ENCODE results near the gene TRIB2. TPM values are rescaled to one million over a fixed set of nuclear protein-coding genes. Genes with fewer than 3 reads are reported as not detected.

Gene TRIB2
- total RNA-seq, 1 donor from 2014 or later: 184 TPM

DNA sequence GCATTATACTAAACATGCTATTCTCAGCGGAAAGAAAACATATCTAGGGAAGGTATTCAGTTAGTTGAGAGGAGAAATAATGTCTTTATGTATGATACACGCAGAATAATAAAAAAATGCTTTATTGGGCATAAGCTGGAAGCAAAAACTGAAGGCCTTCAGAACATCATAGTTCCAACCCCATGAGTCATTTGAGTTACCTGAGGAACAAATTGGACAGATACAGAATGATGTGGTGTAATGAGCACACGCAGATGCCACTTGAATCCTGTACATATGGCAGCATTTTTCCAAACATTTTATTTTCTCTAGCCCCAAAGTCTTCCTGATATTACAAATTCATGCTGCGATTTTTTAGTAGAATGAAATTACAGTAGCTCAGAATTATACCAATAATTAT lies 23.2 kb upstream of the TRIB2 start:
- ATAC-seq: no peak
- intact Hi-C loops (cut with DNase I): no loop called here
- DNase-seq (ENCODE audit: low spot score): no peak

DNA sequence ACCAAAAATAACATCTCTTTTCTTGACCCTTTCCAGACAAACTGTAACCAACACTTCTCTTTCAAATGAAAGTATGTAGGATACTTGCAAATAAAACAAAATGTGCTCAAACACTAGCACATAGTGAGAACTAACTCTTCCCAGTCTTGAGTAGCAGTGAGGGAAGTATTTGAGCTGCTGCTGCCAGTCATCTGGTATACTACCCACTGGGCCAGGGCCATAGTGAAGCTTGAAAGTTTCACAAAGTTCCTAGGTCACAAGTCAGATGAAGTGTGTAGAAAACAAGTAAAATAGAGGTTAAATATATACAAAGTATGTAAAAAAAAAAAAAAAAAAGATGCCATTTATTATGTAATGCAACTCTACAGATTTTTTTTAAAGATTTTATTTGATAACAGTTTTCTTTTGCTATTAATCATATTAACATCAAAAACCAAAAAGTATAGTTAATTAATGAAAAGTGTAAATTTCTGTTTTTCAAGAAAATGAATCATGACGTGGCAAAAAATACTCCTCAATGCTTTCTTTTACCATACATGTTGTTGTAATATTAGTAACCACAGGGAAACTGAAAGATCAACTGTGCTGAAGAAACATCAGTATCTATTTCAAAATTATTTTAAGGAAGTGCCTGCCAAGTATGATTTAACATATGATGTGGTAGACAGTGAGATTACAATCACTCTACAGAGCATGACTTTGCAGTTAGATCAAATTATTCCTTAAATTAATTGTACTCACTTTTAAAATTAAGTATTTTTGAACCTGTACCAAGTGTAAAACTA lies 21.6 kb upstream of the TRIB2 start:
- ATAC-seq (no peak), DNase-seq (ENCODE audit: low spot score) (no peak)
- intact Hi-C loops (cut with DNase I): no loop called here

DNA sequence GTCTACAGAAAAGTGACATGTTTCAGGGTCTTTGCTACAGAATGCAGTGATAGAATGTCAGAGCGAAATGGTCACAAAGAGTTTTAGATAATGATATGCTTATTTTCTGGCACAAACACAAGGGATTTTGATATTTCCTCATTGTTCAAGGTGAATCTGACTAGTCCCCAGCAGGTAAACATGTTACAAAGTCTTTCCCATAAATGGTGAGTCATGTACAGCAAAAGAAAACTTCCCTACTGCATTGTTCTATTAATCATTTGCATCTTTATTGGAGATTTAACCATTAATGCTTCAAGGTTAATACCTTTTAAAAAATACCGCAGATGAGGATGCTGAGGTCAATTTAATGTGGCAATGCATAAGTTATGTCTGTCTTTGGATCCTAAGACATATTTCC lies 19.1 kb upstream of the TRIB2 start:
- intact Hi-C loops (cut with DNase I): no loop called here
- ATAC-seq (no peak), DNase-seq (ENCODE audit: low spot score) (no peak)

DNA sequence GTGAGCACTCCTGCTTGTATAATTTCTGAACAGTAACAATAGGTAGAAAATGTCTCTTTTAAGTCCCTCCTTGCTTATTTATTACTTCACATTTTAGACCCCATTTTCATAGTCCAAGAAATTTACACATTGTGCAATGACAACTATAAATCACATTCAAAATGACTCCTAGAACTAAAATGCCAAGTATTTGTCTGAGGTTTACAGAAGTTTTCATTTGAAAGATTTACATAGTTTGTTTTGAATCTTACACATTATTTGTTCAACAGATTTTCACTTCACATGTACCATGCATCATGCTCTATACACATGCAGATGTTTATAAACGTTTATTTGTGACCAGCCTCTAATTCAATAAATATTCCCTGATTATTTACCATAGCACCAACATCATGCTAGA lies 15.7 kb upstream of the TRIB2 start:
- intact Hi-C loops (cut with DNase I): no loop called here
- ATAC-seq (no peak), DNase-seq (ENCODE audit: low spot score) (no peak)

DNA sequence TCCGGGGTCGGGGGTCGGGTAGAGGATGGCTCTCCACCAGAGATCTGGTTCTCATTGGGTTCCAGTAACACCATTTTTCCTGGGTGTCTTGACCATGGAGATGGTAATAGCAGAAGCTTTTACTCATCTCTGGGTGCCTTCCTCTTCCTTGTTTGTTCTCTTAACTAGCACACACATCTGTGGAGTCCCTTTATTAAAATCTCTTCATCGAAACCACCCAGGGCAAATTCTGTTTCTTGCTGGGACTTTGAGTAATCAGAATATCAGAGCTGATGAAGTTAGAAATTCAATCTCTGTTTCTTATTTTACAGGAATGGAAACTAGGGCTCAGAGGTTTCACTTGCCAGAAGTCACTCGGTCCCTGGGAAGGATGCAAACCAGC lies 15.0 kb upstream of the TRIB2 start:
- ATAC-seq (no peak), DNase-seq (ENCODE audit: low spot score) (no peak)
- intact Hi-C loops (cut with DNase I): no loop called here

DNA sequence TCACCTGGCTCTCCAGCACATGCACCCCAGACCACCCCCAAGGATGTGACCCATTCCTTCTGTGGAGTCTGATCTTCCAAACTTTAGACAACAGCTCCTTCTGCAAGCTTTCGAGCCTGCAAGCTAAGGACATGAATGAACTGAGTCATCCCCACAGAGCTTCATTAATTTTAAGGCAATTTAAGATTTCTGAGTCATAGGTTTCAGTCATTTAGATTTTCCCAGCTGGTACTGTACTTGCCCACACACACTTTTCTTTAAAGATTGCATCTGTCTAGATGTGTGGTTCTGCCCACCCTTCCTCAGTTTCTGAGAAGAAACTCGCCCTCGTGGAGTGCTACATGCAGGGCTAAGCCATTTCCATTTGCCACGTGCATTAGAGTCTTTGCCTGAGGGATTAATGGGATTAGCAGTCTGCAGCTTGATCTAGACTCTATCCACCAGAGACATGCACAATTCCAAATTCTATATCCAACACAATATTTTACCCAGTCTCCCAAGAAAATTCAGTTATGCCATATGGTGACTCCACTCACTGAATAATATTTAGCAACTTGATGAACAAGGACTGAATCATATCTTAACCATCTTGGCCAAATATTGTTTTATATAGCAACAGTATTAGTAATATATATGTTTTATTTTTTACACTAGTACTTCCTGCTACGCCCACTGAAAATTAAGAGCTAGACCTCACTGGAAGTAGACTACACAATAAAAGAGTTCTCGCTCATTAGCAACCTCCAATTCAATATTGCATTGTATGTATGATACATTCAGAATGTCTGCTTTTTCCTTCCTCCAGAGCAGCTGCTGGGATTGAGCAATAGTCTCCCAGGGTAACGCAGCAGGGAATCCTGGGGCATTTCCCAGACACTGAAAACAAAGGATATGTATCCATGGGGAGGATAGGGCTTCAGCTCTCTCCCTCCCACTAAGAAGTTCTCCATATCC lies 14.3 kb upstream of the TRIB2 start:
- DNase-seq (ENCODE audit: low spot score): no peak
- intact Hi-C loops (cut with DNase I): no loop called here
- ATAC-seq: peak; percentile 94

DNA sequence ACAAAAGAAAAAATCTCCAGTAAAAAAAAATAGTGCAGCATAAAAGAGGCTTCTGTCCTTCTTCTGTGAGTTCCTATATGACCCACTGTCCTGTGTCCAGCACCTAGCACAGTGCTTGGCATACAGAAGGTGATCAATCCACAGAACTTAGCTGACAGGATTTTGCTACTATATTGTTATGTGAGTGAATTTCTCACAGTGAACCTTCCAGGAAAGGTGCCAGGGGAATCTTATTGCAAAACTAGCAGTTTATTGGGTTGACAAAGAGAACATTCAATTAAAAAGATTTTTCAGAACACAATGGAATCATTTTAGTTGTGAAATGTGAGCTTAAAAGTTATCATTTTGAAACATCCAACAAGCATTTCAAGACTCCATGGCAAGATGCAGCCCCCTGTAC lies 12.4 kb upstream of the TRIB2 start:
- no peak for DNase-seq (ENCODE audit: low spot score)
- ATAC-seq: peak; percentile 66
- intact Hi-C loops (cut with DNase I): no loop called here

DNA sequence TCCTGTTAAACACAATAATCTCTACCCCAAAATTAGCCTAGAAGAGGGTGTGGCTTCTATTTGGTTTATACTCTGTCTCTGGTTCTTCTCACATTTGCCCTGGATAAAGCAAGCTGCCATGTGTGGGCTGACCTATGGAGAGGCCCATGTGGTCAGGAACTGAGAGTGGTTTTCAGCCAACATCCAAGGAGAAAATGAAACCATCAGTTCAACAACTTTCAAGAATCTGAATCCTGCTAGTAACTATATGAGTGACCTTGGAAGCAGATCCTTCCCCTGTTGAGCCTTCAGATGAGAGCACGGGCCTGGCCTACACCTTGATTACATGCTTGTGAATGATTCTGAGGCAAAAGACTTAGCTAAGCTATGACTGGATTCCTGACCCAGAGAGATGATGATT lies 11.5 kb upstream of the TRIB2 start:
- intact Hi-C loops (cut with DNase I): no loop called here
- ATAC-seq: no peak
- DNase-seq (ENCODE audit: low spot score): no peak

DNA sequence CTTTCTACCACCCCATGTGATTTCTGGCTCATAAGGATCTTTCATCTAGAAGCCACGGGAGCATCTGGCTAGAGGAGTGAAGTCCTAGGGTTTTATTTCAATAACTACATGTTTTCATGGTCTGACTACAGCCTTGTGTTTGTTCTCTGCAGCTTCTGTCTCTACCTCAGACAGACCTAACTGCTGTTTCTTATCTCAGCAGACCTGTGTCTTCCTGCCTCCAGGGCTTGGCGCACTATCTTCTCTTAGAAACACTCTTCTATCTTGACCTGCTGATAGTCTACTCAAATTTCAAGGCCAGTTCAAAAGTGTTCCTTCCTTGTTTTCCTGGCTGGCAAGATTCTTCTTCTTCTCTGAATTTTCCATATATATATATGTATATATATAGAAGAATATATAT lies 11.0 kb upstream of the TRIB2 start:
- intact Hi-C loops (cut with DNase I): no loop called here
- DNase-seq (ENCODE audit: low spot score) (no peak), ATAC-seq (no peak)

DNA sequence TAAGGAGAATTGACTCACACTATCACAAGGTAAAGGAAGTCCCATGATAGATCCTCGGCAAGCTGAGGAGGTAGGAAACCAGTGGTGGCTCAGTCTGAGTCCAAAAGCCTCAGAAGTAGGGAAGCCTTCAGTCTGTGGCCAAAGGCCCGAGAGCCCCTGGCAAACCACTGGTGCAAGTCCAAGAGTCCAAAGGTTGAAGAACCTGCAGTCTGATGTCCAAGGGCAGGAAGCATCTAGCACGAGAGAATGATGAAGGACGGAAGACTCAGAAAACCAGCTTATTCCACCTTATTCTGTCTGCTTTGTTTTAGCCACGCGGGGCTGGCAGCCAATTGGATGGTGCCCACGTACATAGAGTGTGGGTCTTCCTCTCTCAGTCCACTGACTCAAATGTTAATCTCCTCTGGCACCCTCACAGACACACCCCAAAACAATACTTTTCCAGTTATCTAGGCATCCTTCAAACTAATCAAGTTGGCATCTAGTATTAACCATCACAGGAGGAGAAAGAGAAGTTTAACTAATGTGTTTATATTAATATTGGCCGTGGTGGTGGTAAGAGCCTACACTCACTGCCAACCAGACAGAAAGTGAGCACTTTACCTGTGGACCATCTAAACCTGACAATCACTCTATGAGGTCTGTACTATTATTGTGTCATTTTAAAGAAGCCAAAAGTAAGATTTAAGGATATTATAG lies 8.1 kb upstream of the TRIB2 start:
- intact Hi-C loops (cut with DNase I): no loop called here
- ATAC-seq: no peak

DNA sequence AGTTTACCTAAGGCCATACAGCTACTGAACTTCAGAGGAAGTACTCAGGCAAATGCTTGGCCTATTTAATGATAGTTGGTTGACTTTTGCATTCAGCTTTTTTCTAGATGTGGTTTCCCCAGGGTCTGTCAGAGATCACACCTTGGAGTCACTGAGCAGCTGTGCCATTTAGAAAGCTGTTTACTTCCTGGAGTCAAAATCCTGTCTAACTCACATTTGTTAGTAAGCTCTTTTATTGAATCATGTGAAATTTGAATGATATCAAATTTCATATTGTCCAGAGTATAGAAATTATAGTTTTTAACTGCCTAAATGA lies 7.6 kb upstream of the TRIB2 start:
- DNase-seq (ENCODE audit: low spot score): no peak
- intact Hi-C loops (cut with DNase I): no loop called here
- no peak for ATAC-seq

More for the DNA sequence above, 8.1 kb upstream of the TRIB2 start:
- no peak for DNase-seq (ENCODE audit: low spot score)

DNA sequence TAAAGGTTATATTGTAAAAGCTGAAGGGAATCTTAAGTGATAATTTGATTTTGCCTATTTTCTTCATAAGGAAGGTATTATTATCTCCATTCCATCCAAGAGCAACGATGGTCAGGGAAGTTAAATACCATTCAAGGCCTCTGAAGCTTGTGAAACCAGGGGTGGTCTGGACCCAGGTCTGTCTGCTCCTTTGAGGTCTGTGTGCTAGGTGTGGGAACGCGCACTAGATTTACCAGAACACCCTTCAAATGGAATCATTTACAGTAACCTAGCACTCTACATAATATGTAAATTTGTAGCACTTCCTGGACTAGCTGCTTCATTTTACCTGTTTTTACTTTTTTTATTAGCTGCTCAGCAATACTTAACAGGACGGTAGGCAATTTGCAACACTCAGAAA lies 6.4 kb upstream of the TRIB2 start:
- intact Hi-C loops (cut with DNase I): no loop called here
- no peak for DNase-seq (ENCODE audit: low spot score)
- no peak for ATAC-seq

DNA sequence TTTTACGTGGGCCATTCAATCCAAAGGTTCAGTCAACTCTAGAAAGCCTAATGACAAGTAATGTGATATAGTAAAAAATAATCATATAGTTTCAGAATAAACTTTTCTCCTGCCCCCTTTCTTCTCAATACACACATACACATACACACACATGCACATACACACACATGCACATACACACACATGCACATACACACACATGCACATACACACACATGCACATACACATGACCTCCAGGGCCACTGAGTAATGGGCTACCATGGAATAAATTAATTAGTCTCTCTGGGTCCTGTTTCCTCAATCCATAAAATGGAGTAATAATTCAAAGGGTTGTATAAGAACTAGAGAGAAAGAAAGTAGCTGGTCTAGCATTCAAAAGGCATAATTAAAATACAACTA lies 5.4 kb upstream of the TRIB2 start:
- DNase-seq (ENCODE audit: low spot score) (no peak), ATAC-seq (no peak)
- intact Hi-C loops (cut with DNase I): no loop called here

DNA sequence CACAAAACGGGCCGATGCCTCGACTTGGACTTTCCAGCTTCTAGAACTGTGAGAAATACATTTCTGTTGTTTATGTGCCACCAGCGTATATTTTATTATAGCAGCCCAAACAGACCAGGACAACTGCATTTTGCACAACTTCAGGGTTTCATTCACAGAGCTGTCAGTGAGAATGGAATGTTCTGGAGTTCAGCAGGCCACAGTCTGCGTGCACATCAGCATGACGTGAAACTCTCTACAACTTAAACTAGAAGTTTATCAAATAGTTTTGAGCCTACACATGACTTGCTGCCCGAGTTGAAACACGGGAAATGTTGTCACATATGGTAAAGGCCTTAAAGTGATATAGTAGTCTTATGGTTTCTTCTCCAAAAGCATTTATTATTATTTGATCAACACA lies 3.9 kb upstream of the TRIB2 start:
- DNase-seq (ENCODE audit: low spot score) (no peak), ATAC-seq (no peak)
- intact Hi-C loops (cut with DNase I): no loop called here

DNA sequence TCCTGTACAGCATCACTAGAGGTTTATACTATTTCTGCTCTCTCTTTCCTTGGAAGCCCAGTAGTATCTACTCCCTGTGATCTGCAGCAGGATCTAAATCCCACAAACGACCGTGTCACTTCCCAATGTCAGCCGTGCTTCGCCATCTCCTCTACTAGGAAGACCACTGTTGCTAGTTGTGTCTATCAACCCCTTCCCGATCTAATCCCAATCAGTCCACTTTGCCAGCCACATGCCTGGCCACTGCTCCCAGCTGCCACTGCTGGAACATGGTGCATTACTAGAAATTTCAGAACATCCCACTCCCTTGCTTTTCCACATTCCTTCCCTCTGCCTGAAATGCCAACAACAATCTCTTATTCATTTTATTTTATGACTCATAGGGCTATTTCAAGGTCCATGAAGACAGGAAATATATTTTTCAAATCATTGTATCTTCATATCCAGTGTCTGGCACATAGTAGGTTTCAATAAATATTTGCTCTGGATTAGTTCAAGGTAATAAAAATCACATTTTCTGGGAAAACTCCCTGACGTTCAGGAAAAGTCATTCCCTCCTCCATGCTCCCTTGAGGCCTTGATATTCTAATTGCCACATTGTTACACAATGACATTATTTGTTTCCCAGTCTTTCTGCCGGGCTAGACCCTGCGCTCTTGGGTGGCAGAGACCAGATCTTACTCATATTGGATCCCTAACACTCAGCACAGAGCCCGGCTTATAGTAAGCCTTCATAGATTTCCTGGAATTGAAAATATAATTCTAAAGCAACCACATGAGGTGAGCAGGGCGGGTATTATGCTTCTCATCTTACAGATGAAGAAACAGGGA lies 2.1 kb upstream of the TRIB2 start:
- intact Hi-C loops (cut with DNase I): loop anchor here (5.0 kb wide), 1 partner anchor 852 kb away; no protein-coding TSS in a partner anchor
- DNase-seq (ENCODE audit: low spot score): no peak
- peak; percentile 34 for ATAC-seq

DNA sequence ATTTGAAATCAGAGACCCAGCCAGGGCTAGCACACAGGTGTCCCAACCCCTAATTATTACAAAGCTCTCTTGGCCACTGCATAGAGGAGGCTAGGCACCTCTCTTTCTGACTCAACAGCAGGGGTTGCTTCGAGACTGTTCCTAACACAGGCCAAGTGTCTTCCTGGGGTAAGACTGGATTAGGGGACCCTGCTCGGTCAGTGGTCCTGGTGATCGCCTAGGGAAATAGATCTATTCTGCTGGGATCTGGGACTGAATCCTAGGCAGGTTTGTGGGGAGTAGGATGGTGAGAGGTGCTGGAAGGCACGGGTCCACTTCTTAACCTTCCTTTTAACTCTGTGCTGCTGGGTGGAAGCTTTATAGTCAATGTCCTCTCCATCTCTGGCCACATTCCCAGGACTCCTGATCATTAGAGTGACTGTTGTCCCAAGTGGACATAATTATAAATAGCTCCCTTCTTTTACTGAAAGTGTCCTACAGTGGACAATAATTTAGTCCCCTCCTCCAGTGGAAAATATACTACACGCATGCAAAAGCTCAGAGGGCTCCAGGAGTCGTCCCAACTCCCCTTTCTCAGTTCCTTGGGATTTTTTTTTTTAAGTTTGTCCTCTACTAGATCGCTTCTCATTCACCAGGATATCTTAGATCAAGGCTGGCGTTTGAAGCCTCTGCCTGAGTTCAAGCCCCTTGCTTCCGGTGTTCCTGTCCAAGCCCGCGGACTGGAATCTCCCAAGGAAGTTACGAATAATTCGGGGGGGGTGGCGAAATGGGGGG lies 1.3 kb upstream of the TRIB2 start:
- intact Hi-C loops (cut with DNase I): loop anchor here (5.0 kb wide), 1 partner anchor 853 kb away; no protein-coding TSS in a partner anchor
- DNase-seq (ENCODE audit: low spot score): no peak
- ATAC-seq: no peak

DNA sequence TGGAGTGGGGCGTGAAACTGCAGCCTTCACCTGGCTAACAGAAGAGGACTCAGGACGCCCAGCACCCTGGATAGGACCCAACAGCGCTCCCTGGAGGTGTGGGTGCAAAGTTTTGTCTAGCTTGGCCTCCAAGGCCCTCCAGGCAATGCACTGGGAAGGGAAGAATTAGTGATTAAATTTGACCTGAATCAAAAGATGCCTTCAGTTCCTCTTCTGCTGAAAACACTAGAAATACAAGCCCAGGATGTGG lies 779 bp upstream of the TRIB2 start:
- ATAC-seq (peak; percentile 35), DNase-seq (ENCODE audit: low spot score) (peak; percentile 89)

More for the DNA sequence above, 779 bp upstream of the TRIB2 start:
- intact Hi-C loops (cut with DNase I): loop anchor here (5.0 kb wide), 1 partner anchor 854 kb away; no protein-coding TSS in a partner anchor

Data from sciatic nerve (tissue), 2 donors.